Stimulated activated CD4-positive, alpha-beta T cell treated with anti-CD3 and anti-CD28 coated beads, Interleukin-2, amount 100 ng/mL, for 48 hours (primary cell): Measurements from ENCODE around the gene TIGIT.
"Not testable (repeated sequence)": the region's sequence is repeated elsewhere in the genome, so short reads cannot be mapped to it uniquely, and the experiment has no call there.

ENCODE experiments used
- DNase-seq, 2 donors: peaks; one replicate each; pipeline ENCODE4 v3.0.0-alpha.2; 2020

TIGIT gene

GRCh38 chr3:114293838-114294535 is at the start of gene TIGIT:
Gene TIGIT (plus strand): TSS chr3:114294028. CDS start chr3:114294062, 34 bp downstream.
- DNase-seq, result no peak

- no peak for DNase-seq
These were observed 40.9 kb upstream of the TIGIT start for GRCh38 chr3:114252954-114253353.

GRCh38 chr3:114253505-114253904 is 40.3 kb upstream of the TIGIT start:
- no peak for DNase-seq

- DNase-seq, result no peak
These were observed 34.3 kb upstream of the TIGIT start for GRCh38 chr3:114259566-114259965.

GRCh38 chr3:114260152-114260551 is 33.7 kb upstream of the TIGIT start:
- no peak for DNase-seq

- no peak for DNase-seq
These were observed 23.8 kb upstream of the TIGIT start for GRCh38 chr3:114270019-114270418.

GRCh38 chr3:114272271-114272670 is 21.6 kb upstream of the TIGIT start:
- DNase-seq, result no peak

- DNase-seq, result no peak
These were observed 18.9 kb upstream of the TIGIT start for GRCh38 chr3:114274929-114275328.

- not testable (repeated sequence) for DNase-seq
These were observed 17.0 kb upstream of the TIGIT start for GRCh38 chr3:114276856-114277255.

- no peak for DNase-seq
These were observed 9.2 kb upstream of the TIGIT start for GRCh38 chr3:114284644-114285043.

GRCh38 chr3:114285648-114286230 is 8.1 kb upstream of the TIGIT start:
- no peak for DNase-seq

GRCh38 chr3:114286266-114286665 is 7.6 kb upstream of the TIGIT start:
- DNase-seq, result no peak

GRCh38 chr3:114290911-114291901 is 2.6 kb upstream of the TIGIT start:
- DNase-seq, result peak; percentile 95 to 96

- no peak for DNase-seq
These were observed 1.2 kb downstream of the TIGIT start for GRCh38 chr3:114294940-114295480.

GRCh38 chr3:114295946-114296345 is 2.1 kb downstream of the TIGIT start:
- DNase-seq, result no peak

- no peak for DNase-seq
These were observed 5.6 kb downstream of the TIGIT start for GRCh38 chr3:114299421-114299820.

GRCh38 chr3:114299941-114300624 is 6.3 kb downstream of the TIGIT start:
- no peak for DNase-seq

GRCh38 chr3:114307222-114307830 is 13.5 kb downstream of the TIGIT start:
- no peak for DNase-seq

- no peak for DNase-seq
These were observed 14.0 kb downstream of the TIGIT start for GRCh38 chr3:114307832-114308231.

GRCh38 chr3:114308377-114308776 is 14.5 kb downstream of the TIGIT start:
- no peak for DNase-seq

GRCh38 chr3:114308830-114309229 is 15.0 kb downstream of the TIGIT start:
- DNase-seq, result peak in 1 of 2 donors; percentile 37

- no peak for DNase-seq
These were observed 16.9 kb downstream of the TIGIT start for GRCh38 chr3:114310695-114311094.
